Measurements from ENCODE around the gene PKIG. TPM values are rescaled to one million over a fixed set of nuclear protein-coding genes. Genes with fewer than 3 reads are reported as not detected.

Gene PKIG
- total and polyA plus RNA-seq, 2 of the 8 experiments (the other 6 are each of a cell fraction or from before 2014, with no cell fraction given), result 26.7 to 34.3 TPM

DNA sequence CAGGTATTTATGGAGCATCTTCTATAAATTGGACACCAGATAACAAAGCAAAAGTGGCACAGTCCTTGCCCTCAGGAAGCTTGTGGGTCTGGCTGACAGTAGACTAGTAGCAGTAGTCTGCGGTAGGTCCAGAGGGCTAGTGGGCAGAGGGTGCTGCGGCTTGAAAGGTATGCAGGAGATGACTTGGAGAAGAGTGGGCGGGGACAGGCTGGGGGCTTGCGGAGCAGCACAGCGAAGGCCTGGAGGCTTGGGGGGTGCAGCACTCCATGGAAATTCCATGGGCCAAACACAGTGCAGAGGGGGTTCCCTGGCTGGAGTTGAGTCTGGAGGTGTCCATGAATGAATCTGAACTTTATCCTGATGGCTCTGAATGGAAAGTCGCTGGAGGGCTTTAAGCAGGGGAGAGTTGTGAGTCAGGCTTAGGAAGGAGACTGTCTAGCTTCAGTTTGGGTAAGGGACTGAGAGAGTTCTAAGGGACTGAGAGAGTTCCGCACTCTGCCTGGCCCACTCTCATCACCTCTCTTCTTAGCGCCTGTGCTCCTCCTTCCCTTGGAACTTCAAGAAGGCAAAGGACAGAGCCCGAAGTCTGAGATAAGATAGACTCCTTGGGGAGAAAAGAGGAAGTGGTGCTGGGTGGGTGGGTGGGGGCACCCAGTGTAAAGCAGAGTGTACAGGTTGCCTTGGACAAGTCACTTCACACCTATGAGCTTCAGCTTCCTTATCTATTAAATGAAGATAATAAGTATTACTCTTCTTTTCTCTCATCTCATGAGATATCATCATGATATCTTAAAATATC, 8.8 kb downstream of the PKIG start:
- TF ChIP-seq MAFK (IDR thresholded peaks at IDR 0.05; ENCODE audit: low read depth, low read length), result no peak
- TF ChIP-seq SIRT6 (IDR thresholded peaks at IDR 0.05; ENCODE audit: low read length), result no peak
- TF ChIP-seq MAX (IDR thresholded peaks at IDR 0.05), result no peak
- TF ChIP-seq ASH2L (IDR thresholded peaks at IDR 0.05; ENCODE audit: low read length), result no peak
- no peak for TF ChIP-seq CREB1 (IDR thresholded peaks at IDR 0.05)
- TF ChIP-seq TEAD4 (IDR thresholded peaks at IDR 0.05; ENCODE audit: low read depth, low read length), result no peak
- no peak for TF ChIP-seq BACH1 (IDR thresholded peaks at IDR 0.05; ENCODE audit: low read length)
- TF ChIP-seq SIN3A (conservative IDR thresholded peaks at IDR 0.05 in 1 of 2, IDR thresholded peaks at IDR 0.05 in 1 of 2; ENCODE audit: low read depth in 1 of 2, low read length in 2 of 2), result no peak
- no peak for TF ChIP-seq SAP30 (IDR thresholded peaks at IDR 0.05; ENCODE audit: insufficient read depth, insufficient replicate concordance, low read length)
- Histone ChIP-seq H3K27ac (ENCODE audit: low read depth, low read length) (no peak overlapping the region), H3K9me3 (ENCODE audit: insufficient read depth in 2 of 2, low read depth in 1 of 2, low read length in 1 of 2) (no peaks in the 10 kb centered on the region), H2AFZ (ENCODE audit: low read length) (no peak overlapping the region), H3K79me1 (ENCODE audit: low read depth, low read length) (no peaks in the 10 kb centered on the region), H2BK5ac (ENCODE audit: low read depth, low read length) (no peak overlapping the region), H3K79me2 (ENCODE audit: control insufficient read depth in 1 of 2, insufficient read depth in 2 of 2, low read length in 2 of 2) (no peaks in the 10 kb centered on the region), H3K23ac (ENCODE audit: insufficient read length) (no peak overlapping the region), H3K27me3 (replicated peaks in 1 of 4; ENCODE audit: control insufficient read depth in 3 of 4, extremely low read depth in 1 of 4, insufficient read depth in 3 of 4, low read length in 3 of 4) (no peaks in the 10 kb centered on the region), H3K36me3 (ENCODE audit: control insufficient read depth in 2 of 4, insufficient read depth in 4 of 4, low read length in 3 of 4) (no peaks in the 10 kb centered on the region), H4K5ac (ENCODE audit: insufficient read length, low read depth, low read length) (no peak overlapping the region), H4K91ac (replicated peaks; ENCODE audit: insufficient read length, low read length) (no peak overlapping the region), H3K4me3 (ENCODE audit: extremely low read depth in 1 of 4, insufficient read depth in 2 of 4, low read depth in 3 of 4, low read length in 4 of 4) (no peak overlapping the region), H2BK20ac (ENCODE audit: low read length) (no peak overlapping the region), H2AK5ac (ENCODE audit: low read depth, low read length) (no peak overlapping the region), H3K4me1 (replicated peaks in 1 of 4; ENCODE audit: control insufficient read depth in 3 of 4, insufficient read depth in 4 of 4, low read length in 3 of 4) (peaks cover under 1 to 9% (median 2%) of the 10 kb centered on the region in 4 experiments), H3K23me2 (ENCODE audit: low read depth, low read length) (no peaks in the 10 kb centered on the region; the same call in 1 of the 2 replicates), H3K14ac (ENCODE audit: insufficient read length) (no peak overlapping the region), H3K9ac (replicated peaks in 1 of 4; ENCODE audit: extremely low read depth in 1 of 4, low read depth in 3 of 4, low read length in 3 of 4) (no peak overlapping the region), H4K20me1 (replicated peaks in 1 of 2; ENCODE audit: control insufficient read depth in 1 of 2, insufficient read depth in 2 of 2, low read length in 2 of 2) (no peaks in the 10 kb centered on the region), H2BK120ac (replicated peaks; ENCODE audit: low read depth, low read length) (no peak overlapping the region), H2BK15ac (ENCODE audit: low read length) (no peak overlapping the region), H4K8ac (ENCODE audit: extremely low read depth, insufficient read depth, low read length) (no peak overlapping the region), H3K18ac (ENCODE audit: extremely low read depth, low read length) (no peak overlapping the region), H3K56ac (replicated peaks; ENCODE audit: insufficient read length, low read depth, low read length) (no peak overlapping the region), H2BK12ac (ENCODE audit: low read depth, low read length) (no peak overlapping the region), H3K4ac (replicated peaks; ENCODE audit: insufficient read length, low read depth, low read length) (no peak overlapping the region), H3K4me2 (ENCODE audit: insufficient read depth in 1 of 2, low read depth in 2 of 2, low read length in 2 of 2) (no peak overlapping the region)
- FAIRE-seq (no peak), DNase-seq (ENCODE audit: low read depth in 1 of 2, low spot score in 2 of 2) (no peak)
- POLR2A ChIA-PET (ENCODE audit: partially characterized antibody), result interaction anchor here (1.2 kb wide), 1 partner anchor 8 kb away, joined by 4 read pairs; no protein-coding TSS in a partner anchor
- WGBS, 2 experiments (ENCODE audit: extremely low coverage in 1 of 2, insufficient coverage in 1 of 2, insufficient read length in 1 of 2, insufficient replicate concordance in 2 of 2, low coverage in 1 of 2, low lambda C conversion rate in 2 of 2, missing lambda C conversion rate in 1 of 2), result 89% methylated on average over 9 of the region's 9 CpGs; no CpG with 5 or more reads in 1 of the 2 experiments
- CTCF ChIA-PET (ENCODE audit: partially characterized antibody), result interaction anchor here (1.0 to 4.1 kb wide), 7 partner anchors 9 to 141 kb away, joined by 3 to 17 read pairs (median 6); partner anchors contain the start of gene PKIG
